H1 (cell line): ENCODE data around the gene AOPEP. TPM values are rescaled to one million over a fixed set of nuclear protein-coding genes. Genes with fewer than 3 reads are reported as not detected.

Experiments
- CTCF ChIA-PET: fragments of 300-600 bp; sonication (Branson Sonifier 250); formaldehyde crosslinking; loops from one replicate; lab custom pipeline; 2021; ENCODE audit not compliant: partially characterized antibody; lab: Charles Lee
- POLR2A ChIA-PET: fragments of 300-600 bp; sonication (Branson Sonifier 250); formaldehyde crosslinking; loops from one replicate; lab custom pipeline; 2021; ENCODE audit warnings: inconsistent platforms; ENCODE audit not compliant: partially characterized antibody; lab: Charles Lee
- DNase-seq, 2 experiments: peaks; one replicate each; pipeline versions ENCODE4 v3.0.0 to v3.0.0-alpha.2; 2010 to 2022; ENCODE audit warnings: low spot score in 2 of 2, low read depth in 1 of 2, mixed read lengths in 1 of 2
- FAIRE-seq: peaks from 2 replicates; lab custom pipeline; 2011; peaks lifted over from hg19 to GRCh38; lab: Jason Lieb, UNC
- H2AFZ ChIP-seq: 2 replicates; pipeline ENCODE4 v1.8.1; 2012; ENCODE audit warnings: low read length, inconsistent platforms
- H2AK5ac ChIP-seq: 2 replicates; pipeline ENCODE4 v1.6.1; 2013; ENCODE audit warnings: low read depth, low read length
- H2BK120ac ChIP-seq: replicated peaks from 2 replicates; pipeline ENCODE3; 2013; ENCODE audit warnings: low read depth, low read length, inconsistent platforms
- H2BK12ac ChIP-seq: 2 replicates; pipeline ENCODE4 v1.6.1; 2013; ENCODE audit warnings: low read depth, low read length
- H2BK15ac ChIP-seq: 2 replicates; pipeline ENCODE4 v1.6.1; 2013; ENCODE audit warnings: low read length
- H2BK20ac ChIP-seq: 2 replicates; pipeline ENCODE4 v1.6.1; 2013; ENCODE audit warnings: low read length
- H2BK5ac ChIP-seq: 2 replicates; pipeline ENCODE4 v1.6.1; 2013; ENCODE audit warnings: low read depth, low read length
- H3K14ac ChIP-seq: 2 replicates; pipeline ENCODE4 v1.6.1; 2013; ENCODE audit warnings: inconsistent platforms; ENCODE audit not compliant: insufficient read length
- H3K18ac ChIP-seq: 2 replicates; pipeline ENCODE4 v1.6.1; 2013; ENCODE audit warnings: low read length; ENCODE audit errors: extremely low read depth
- H3K23ac ChIP-seq: 2 replicates; pipeline ENCODE4 v1.6.1; 2013; ENCODE audit warnings: inconsistent platforms; ENCODE audit not compliant: insufficient read length
- H3K23me2 ChIP-seq: 2 replicates; pipeline ENCODE4 v1.6.1; 2013; ENCODE audit warnings: low read depth, low read length
- H3K27ac ChIP-seq: 2 replicates; pipeline ENCODE4 v1.6.1; 2011; ENCODE audit warnings: low read depth, low read length, inconsistent platforms
- H3K27me3 ChIP-seq, 4 experiments: replicated peaks in 1 of 4; 1 replicate in 1 of 4; 2 replicates in 3 of 4; pipeline versions ENCODE4 v1.6.1 to v1.8.1; 2011 to 2013; ENCODE audit warnings: low read length in 3 of 4, mild to moderate bottlenecking in 3 of 4, inconsistent platforms in 2 of 4, mixed read lengths in 2 of 4, moderate library complexity in 1 of 4; ENCODE audit not compliant: control insufficient read depth in 3 of 4, insufficient read depth in 3 of 4; ENCODE audit errors: extremely low read depth in 1 of 4
- H3K36me3 ChIP-seq, 4 experiments: 2 replicates each; pipeline versions ENCODE4 v1.6.1 to v1.8.1; 2011 to 2013; ENCODE audit warnings: mild to moderate bottlenecking in 4 of 4, low read length in 3 of 4, moderate library complexity in 2 of 4, control low read depth in 1 of 4, inconsistent platforms in 1 of 4; ENCODE audit not compliant: insufficient read depth in 4 of 4, control insufficient read depth in 2 of 4
- H3K4ac ChIP-seq: replicated peaks from 2 replicates; pipeline ENCODE3; 2013; ENCODE audit warnings: low read length, low read depth, mixed read lengths, inconsistent platforms; ENCODE audit not compliant: insufficient read length
- H3K4me1 ChIP-seq, 4 experiments: replicated peaks in 1 of 4; 1 replicate in 1 of 4; 2 replicates in 3 of 4; pipeline versions ENCODE4 v1.6.1 to v1.8.1; 2011 to 2013; ENCODE audit warnings: low read length in 3 of 4, inconsistent platforms in 2 of 4, mixed read lengths in 1 of 4; ENCODE audit not compliant: insufficient read depth in 4 of 4, control insufficient read depth in 3 of 4
- H3K4me2 ChIP-seq, 2 experiments: 2 replicates each; pipeline versions ENCODE4 v1.6.1 to v1.8.1; 2011 to 2013; ENCODE audit warnings: low read depth in 2 of 2, low read length in 2 of 2, control low read depth in 1 of 2, inconsistent platforms in 1 of 2, mild to moderate bottlenecking in 1 of 2; ENCODE audit not compliant: insufficient read depth in 1 of 2
- H3K4me3 ChIP-seq, 4 experiments: fragments of 200-600, 300-600 bp in 1 of 4; sonication (generic), shearing (Covaris generic), sonication (Bioruptor Twin) in 1 of 4; 2 replicates each; pipeline versions ENCODE4 v1.5.1 to v1.8.1; 2011 to 2016; ENCODE audit warnings: low read length in 4 of 4, low read depth in 3 of 4, control low read depth in 2 of 4, inconsistent platforms in 2 of 4, mild to moderate bottlenecking in 2 of 4, mixed read lengths in 1 of 4, moderate library complexity in 1 of 4; ENCODE audit not compliant: insufficient read depth in 2 of 4; ENCODE audit errors: extremely low read depth in 1 of 4
- H3K56ac ChIP-seq: replicated peaks from 2 replicates; pipeline ENCODE3; 2013; ENCODE audit warnings: low read depth, mild to moderate bottlenecking, mixed read lengths, low read length, inconsistent platforms; ENCODE audit not compliant: insufficient read length
- H3K79me1 ChIP-seq: 2 replicates; pipeline ENCODE4 v1.6.1; 2013; ENCODE audit warnings: low read depth, low read length, control low read depth
- H3K79me2 ChIP-seq, 2 experiments: 2 replicates each; pipeline versions ENCODE4 v1.6.1 to v1.8.1; 2012 to 2013; ENCODE audit warnings: low read length in 2 of 2, mild to moderate bottlenecking in 2 of 2, inconsistent platforms in 1 of 2; ENCODE audit not compliant: insufficient read depth in 2 of 2, control insufficient read depth in 1 of 2
- H3K9ac ChIP-seq, 4 experiments: replicated peaks in 1 of 4; 1 replicate in 1 of 4; 2 replicates in 3 of 4; pipeline versions ENCODE4 v1.6.1 to v1.8.1; 2011 to 2013; ENCODE audit warnings: low read depth in 3 of 4, low read length in 3 of 4, control low read depth in 2 of 4, mild to moderate bottlenecking in 2 of 4, moderate library complexity in 2 of 4, inconsistent platforms in 1 of 4; ENCODE audit errors: extremely low read depth in 1 of 4
- H3K9me3 ChIP-seq, 2 experiments: 2 replicates each; pipeline versions ENCODE4 v1.6.1 to v1.8.1; 2012 to 2013; ENCODE audit warnings: mild to moderate bottlenecking in 2 of 2, moderate library complexity in 2 of 2, control low read depth in 1 of 2, inconsistent platforms in 1 of 2, low read depth in 1 of 2, low read length in 1 of 2, mixed read lengths in 1 of 2; ENCODE audit not compliant: insufficient read depth in 2 of 2
- H4K20me1 ChIP-seq, 2 experiments: replicated peaks in 1 of 2; 2 replicates each; pipeline versions ENCODE3 to v1.8.1; 2011 to 2013; ENCODE audit warnings: inconsistent platforms in 2 of 2, low read length in 2 of 2, mild to moderate bottlenecking in 1 of 2; ENCODE audit not compliant: insufficient read depth in 2 of 2, control insufficient read depth in 1 of 2
- H4K5ac ChIP-seq: 2 replicates; pipeline ENCODE4 v1.6.1; 2013; ENCODE audit warnings: low read length, low read depth, mixed read lengths, inconsistent platforms; ENCODE audit not compliant: insufficient read length
- H4K8ac ChIP-seq: 2 replicates; pipeline ENCODE4 v1.8.0; 2013; ENCODE audit warnings: mild to moderate bottlenecking, moderate library complexity, low read length, inconsistent platforms; ENCODE audit not compliant: insufficient read depth; ENCODE audit errors: extremely low read depth
- H4K91ac ChIP-seq: replicated peaks from 2 replicates; pipeline ENCODE3; 2013; ENCODE audit warnings: low read length, mixed read lengths, inconsistent platforms; ENCODE audit not compliant: insufficient read length
- ASH2L ChIP-seq: fragments of 200-600, 300-600 bp; sonication (generic); IDR thresholded peaks from one replicate; pipeline ENCODE4 v1.7.1; 2017; ENCODE audit warnings: low read length
- BRCA1 ChIP-seq: IDR thresholded peaks from 2 replicates; pipeline ENCODE4 v1.6.1; 2012; ENCODE audit warnings: low read depth, low read length, improper control_type of control experiment
- MAFK ChIP-seq: IDR thresholded peaks from 2 replicates; pipeline ENCODE4 v1.6.1; 2012; ENCODE audit warnings: low read depth, mild to moderate bottlenecking, improper control_type of control experiment, low read length
- RBBP5 ChIP-seq: IDR thresholded peaks from 2 replicates; pipeline ENCODE4 v1.7.1; 2012; ENCODE audit warnings: low read depth, mild to moderate bottlenecking, inconsistent platforms, low read length, moderate library complexity, borderline replicate concordance
- TBP ChIP-seq: IDR thresholded peaks from 2 replicates; pipeline ENCODE4 v1.6.1; 2011; ENCODE audit warnings: low read depth, low read length, improper control_type of control experiment
- WGBS, 2 experiments: shearing (Covaris generic) in 1 of 2; methylation state at CpG; one replicate each; pipeline versions ENCODE4 v1.1.6 to v1.1.7; 2013 to 2015; ENCODE audit warnings: low lambda C conversion rate in 2 of 2, mixed read lengths in 2 of 2, inconsistent platforms in 1 of 2, low coverage in 1 of 2, missing lambda C conversion rate in 1 of 2; ENCODE audit not compliant: insufficient replicate concordance in 2 of 2, insufficient coverage in 1 of 2, insufficient read length in 1 of 2; ENCODE audit errors: extremely low coverage in 1 of 2, missing lambda C conversion rate in 1 of 2; 5-methylcytosine and 5-hydroxymethylcytosine counted together
- polyA plus RNA-seq, 7 experiments: library from polyadenylated mRNA; depleted of rRNA in 3 of 7; stranded (reverse) in 5 of 7; unstranded in 2 of 7; fragments of >200 nt in 5 of 7; fragments of 200-250 nt in 2 of 7; gene quantifications; 1 replicate in 5 of 7; 2 replicates in 1 of 7; 4 replicates in 1 of 7; pipeline versions ENCODE4 v1.2.1 to v1.2.3, GENCODE V29; 2011 to 2013; ENCODE audit warnings: missing spikeins in 2 of 7, mixed read lengths in 2 of 7
- total RNA-seq: library from RNA; stranded (reverse); fragmentation: NEBNext Ultra II Directional; extraction: Animal tissue kit (Norgen Biotek cat#: 25700); gene quantifications from 2 replicates; pipeline ENCODE4 v1.2.1, GENCODE V29; 2021

AOPEP gene
- total and polyA plus RNA-seq, 2 of the 8 experiments (the other 6 are each of a cell fraction or from before 2014, with no cell fraction given): 6.1 to 14.3 TPM

GRCh38 chr9:94981723-94982090 lies 255.2 kb downstream of the AOPEP start:
- H3K27me3 ChIP-seq: no peaks in the 10 kb centered on the region
- CTCF ChIA-PET: interaction anchor here (1.6 to 2.0 kb wide), 2 partner anchors 33 to 74 kb away, joined by 3 to 9 read pairs; no protein-coding TSS in a partner anchor
- TF ChIP-seq MAFK (no peak), RBBP5 (no peak), ASH2L (no peak), TBP (no peak), BRCA1 (no peak)

More at GRCh38 chr9:94981723-94982090, 255.2 kb downstream of the AOPEP start:
- Histone ChIP-seq H4K8ac (no peak overlapping the region), H2AFZ (no peak overlapping the region), H2BK20ac (no peak overlapping the region), H2AK5ac (no peak overlapping the region), H3K9ac (no peak overlapping the region), H3K4me3 (no peak overlapping the region), H3K4me1 (peaks cover 4 to 16% (median 9%) of the 10 kb centered on the region in 4 experiments; a peak in 6 of 7 replicates), H4K91ac (no peak overlapping the region), H2BK120ac (no peak overlapping the region), H3K4me2 (no peak overlapping the region), H3K23me2 (no peaks in the 10 kb centered on the region), H3K23ac (no peak overlapping the region), H2BK12ac (no peak overlapping the region), H3K27ac (no peak overlapping the region), H3K9me3 (no peaks in the 10 kb centered on the region), H3K14ac (no peak overlapping the region), H3K36me3 (no peaks in the 10 kb centered on the region), H3K79me1 (no peaks in the 10 kb centered on the region), H3K79me2 (no peaks in the 10 kb centered on the region), H3K56ac (no peak overlapping the region), H3K4ac (no peak overlapping the region), H3K18ac (no peak overlapping the region), H4K5ac (no peak overlapping the region), H2BK5ac (no peak overlapping the region), H4K20me1 (no peaks in the 10 kb centered on the region), H2BK15ac (no peak overlapping the region)
- POLR2A ChIA-PET: interaction anchor here (0.7 kb wide), 1 partner anchor 107 kb away, joined by 3 read pairs; no protein-coding TSS in a partner anchor
- 90% methylated on average over 3 of the region's 3 CpGs; no CpG with 5 or more reads in 1 of the 2 experiments for WGBS, 2 experiments
- DNase-seq (no peak), FAIRE-seq (no peak)
